NCI-H526 treated with DMSO at 0.1 percent for 48 hours (cell line): ENCODE data around the gene PRSS22.
"Not testable (repeated sequence)": the region's sequence is repeated elsewhere in the genome, so short reads cannot be mapped to it uniquely, and the experiment has no call there.

Experiments used
- DNase-seq: peaks from one replicate; lab custom pipeline; 2025; lab: John Stamatoyannopoulos, UW

The PRSS22 gene, protein sequence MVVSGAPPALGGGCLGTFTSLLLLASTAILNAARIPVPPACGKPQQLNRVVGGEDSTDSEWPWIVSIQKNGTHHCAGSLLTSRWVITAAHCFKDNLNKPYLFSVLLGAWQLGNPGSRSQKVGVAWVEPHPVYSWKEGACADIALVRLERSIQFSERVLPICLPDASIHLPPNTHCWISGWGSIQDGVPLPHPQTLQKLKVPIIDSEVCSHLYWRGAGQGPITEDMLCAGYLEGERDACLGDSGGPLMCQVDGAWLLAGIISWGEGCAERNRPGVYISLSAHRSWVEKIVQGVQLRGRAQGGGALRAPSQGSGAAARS

DNA sequence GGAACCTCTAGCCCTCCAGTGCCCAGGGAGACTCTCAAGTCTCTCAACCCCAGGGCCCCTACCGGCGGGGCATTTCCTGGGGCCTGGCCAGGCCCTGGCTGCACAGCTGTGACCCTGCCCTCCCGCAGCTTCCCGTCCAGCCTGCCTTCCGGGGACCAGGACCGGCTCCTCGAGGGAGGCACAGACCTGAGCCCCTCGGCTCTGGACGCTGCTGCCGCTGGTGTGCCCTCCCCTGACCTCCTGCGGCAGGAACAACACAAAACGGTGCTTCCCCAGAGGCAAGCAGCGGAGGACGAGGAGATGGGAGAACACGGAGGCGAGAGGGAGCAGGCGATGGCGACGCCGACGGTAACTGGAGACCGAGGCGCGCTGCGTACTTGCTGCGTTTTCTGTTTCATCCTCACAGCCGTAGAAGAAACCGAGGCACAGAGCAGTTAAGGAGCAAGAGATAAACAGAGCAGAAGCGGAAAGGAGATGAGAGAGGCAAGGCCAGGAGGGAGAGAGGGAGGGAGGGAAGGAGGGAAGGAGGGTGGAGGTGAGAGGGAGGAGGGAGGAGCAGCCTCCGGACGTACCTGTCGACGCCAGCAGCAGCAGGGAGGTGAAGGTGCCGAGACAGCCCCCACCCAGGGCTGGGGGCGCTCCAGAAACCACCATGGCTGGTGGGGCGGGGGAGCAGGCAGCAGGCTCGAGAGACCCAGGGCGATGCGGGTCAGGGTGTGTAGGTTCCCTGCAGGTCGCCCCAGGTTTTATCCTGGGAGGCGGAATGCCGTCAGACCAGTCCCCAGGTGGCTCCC, at the start of gene PRSS22:
Gene PRSS22 (minus strand): TSS at position 720 of the 794 bp plus-strand sequence. CDS start 66 bp downstream, at position 654.
- peak; percentile 6 for DNase-seq

- not testable (repeated sequence) for DNase-seq
Observed at GRCh38 chr16:2907084-2907753, 49.2 kb upstream of the PRSS22 start.

DNA sequence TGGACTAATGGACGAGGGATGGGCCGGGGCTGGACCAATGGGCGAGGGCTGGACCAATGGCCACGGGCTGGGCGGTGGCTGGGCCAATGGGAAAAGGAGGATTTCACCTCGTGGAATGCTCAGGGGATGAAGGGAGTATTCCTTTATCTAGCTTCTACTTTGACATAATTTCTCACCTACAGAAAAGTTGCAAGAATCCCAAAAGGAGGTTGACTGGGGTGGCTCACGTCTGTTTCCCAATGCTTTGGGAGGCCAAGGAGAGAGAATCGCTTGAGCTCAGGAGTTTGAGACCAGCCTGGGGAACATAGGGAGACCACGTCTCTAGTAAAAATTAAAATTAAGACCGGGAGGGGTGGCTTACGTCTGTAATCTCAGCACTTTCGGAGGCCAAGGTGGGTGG, 48.0 kb upstream of the PRSS22 start:
- no peak for DNase-seq

DNA sequence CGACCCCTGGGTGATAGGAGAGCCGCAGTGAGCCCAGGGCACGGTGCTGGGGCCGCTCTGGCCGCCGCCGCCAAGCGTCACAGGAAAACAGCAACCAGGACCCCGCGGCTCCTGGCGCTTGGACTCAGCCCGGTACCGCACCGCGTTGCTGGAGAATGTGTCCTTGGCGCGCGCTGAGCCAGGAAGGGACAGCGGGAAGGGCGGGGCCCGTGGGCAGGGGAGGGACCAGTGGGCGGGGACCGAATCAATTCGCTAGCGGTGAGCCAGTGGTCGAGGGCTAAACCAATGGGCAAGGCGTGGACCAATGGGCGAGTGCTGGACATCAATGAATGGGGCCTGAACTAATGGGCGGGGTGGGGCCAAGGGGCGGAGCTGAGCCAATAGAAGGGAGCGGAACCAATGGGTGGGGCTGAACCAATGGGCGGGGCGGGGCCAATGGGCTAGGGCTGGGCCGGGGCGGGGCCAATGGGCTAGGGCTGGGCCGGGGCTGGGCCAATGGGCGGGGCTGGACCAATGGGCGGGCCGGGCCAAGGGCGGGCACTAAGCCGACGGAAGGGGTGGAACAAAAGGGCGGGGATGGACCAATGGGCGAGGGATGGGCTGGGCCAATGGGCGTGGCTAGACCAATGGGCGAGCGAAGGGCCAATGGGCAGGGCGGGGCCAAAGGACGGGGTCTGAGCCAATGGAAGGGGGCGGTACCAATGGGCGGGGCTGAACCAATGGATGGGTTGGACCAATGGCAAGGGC, 47.4 kb upstream of the PRSS22 start:
- peak; percentile 92 for DNase-seq

GRCh38 chr16:2904922-2905240, 46.9 kb upstream of the PRSS22 start:
- no peak for DNase-seq

GRCh38 chr16:2904100-2904921, 46.3 kb upstream of the PRSS22 start:
- peak; percentile 57 for DNase-seq

DNA sequence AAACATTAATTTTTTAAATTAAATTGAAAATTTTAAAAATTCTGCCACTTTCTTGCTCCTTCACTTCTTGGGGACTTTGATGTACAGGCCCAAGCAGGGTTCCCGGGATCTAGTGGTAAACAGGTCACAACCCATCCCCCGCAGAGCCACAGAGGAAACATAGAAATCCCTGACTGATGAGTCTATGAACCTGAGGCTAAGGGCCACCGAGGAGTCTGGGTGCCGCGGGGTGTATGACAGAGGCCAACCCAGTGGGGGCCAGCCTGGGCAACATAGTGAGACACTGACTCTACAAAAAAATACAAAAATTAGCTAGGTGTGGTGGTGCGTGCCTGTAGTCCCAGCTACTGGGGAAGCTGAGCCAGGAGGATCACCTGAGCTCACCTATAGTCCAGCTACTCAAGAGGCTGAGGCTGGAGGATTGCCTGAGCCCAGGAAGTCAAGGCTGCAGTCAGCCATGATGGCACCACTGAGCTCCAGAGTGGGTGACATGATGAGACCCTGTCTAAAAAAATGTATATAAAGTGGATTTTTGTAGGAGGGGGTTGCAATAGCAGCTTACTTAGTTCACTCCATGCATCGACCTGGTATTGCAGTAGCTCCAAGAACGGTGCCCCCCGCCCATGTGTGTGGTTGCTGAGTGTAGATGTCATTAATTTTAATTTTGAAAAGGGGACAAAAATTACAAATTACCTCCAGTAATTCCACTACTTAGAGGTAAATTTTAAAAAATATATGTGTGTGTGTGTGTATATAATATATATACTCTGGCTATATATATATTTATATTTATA, 44.6 kb upstream of the PRSS22 start:
- DNase-seq, result no peak

DNA sequence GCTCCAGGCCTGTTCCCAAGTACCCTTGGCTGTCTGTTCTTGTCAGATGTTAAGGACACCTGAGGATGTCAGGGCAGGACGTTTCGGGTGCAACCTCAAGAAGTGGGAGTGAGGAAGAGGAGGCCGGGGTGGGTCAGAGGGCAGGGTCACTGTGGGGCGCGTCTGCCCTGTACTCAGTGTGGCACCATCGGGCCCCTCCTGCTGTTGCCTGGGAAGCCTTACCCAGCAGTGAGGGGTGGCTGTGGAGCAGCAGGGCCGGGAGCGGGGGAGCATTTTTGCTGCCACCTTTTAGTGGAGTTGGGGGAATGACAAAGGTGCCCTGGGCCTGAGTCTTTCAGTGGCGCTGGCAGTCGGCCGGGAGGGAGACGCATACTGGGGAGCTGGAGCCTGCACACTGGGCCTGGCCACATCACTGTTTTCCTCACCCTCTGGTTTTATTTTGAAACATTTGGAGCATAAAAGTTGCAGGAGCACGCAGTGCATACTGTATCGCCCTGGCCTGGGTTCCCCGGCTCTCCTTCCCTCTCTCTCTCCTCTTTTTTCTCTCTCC, 42.6 kb upstream of the PRSS22 start:
- no peak for DNase-seq

GRCh38 chr16:2899564-2900072, 41.6 kb upstream of the PRSS22 start:
- no peak for DNase-seq

DNA sequence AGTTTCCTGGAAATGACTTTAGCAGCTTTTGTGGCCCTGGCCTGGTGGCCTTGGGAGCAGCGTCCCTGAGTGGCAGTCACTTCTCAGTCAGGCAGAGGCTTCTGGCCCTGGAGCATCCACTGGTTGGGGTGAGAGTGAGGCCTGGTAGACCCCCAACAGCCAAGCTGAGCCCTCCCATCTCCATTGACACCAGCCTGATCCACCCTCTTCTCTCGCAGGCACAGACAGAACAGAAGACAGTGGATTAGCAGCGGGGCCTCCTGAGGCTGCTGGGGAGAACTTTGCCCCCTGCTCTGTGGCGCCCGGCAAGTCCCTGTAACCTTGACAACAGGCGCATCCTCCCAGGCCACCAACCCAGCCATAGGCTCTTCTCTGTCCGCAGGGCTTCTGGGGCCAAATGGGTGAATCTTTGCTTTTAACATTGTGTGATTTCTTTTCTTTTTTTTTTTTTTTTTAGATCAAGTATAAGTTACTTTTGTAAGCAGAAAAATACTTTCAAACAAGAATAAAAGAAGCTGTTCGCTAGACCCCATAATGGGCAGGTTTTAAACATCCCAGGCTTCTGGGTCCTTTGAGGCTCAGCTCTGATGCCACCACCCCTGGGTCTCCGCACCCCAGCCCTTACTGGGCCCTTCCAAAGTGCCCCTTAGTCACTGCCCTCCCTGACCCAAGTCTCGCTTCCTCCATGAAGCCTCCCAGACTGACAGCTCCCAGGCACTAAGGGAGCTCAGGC, 41.0 kb upstream of the PRSS22 start:
- DNase-seq, result no peak

DNA sequence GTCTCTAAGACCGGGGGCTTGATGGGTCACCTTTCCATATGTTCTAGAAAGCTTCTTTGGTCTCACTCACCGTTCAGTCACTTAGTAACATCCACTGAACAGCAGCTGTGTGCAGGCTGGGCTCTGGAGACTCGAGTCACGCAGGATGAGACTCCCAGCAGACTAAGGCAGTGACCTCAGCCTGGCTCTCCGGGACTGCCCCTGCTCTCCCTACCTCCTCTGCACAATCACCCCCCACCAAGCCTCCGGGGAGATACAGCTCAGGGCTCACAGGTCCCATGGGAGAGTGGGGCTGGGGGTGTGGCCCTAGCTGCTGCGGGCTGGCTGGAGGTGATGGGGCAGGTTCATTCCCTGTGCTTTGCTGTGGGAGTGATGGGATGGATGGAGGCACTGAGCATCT, 39.1 kb upstream of the PRSS22 start:
- no peak for DNase-seq

- DNase-seq, result no peak
Observed at GRCh38 chr16:2896480-2897010, 38.6 kb upstream of the PRSS22 start.

- no peak for DNase-seq
Observed at GRCh38 chr16:2895813-2896212, 37.8 kb upstream of the PRSS22 start.

GRCh38 chr16:2894231-2894630, 36.3 kb upstream of the PRSS22 start:
- no peak for DNase-seq

- DNase-seq, result no peak
Observed at GRCh38 chr16:2884041-2884451, 26.1 kb upstream of the PRSS22 start.

GRCh38 chr16:2883458-2883908, 25.5 kb upstream of the PRSS22 start:
- no peak for DNase-seq

GRCh38 chr16:2882650-2883457, 24.9 kb upstream of the PRSS22 start, which contains the start of gene FLYWCH2:
Gene FLYWCH2 (plus strand): TSS chr16:2883215. CDS start chr16:2896450, 13,235 bp downstream.
- DNase-seq, result peak; percentile 89
